Activated CD8-positive, alpha-beta memory T cell treated with anti-CD3 and anti-CD28 coated beads, Interleukin-2, amount 10 ng/mL, durations not matched to agents 7 days and 5 days (primary cell): Measurements from ENCODE around the gene IL12RB2. TPM values are rescaled to one million over a fixed set of nuclear protein-coding genes. Genes with fewer than 3 reads are reported as not detected.
A peak's percentile ranks its signal among the peaks of the same experiment; 100 is the strongest.
"Not testable (repeated sequence)": the region's sequence is repeated elsewhere in the genome, so short reads cannot be mapped to it uniquely, and the experiment has no call there.

Experiments
- ATAC-seq: fragments of 150-1000 bp; cut with Tn5 transposase; one replicate; pipeline ENCODE4 v1.10.0; 2021; ENCODE audit warnings: moderate library complexity
- CTCF ChIA-PET: fragments of 350-600 bp; sonication (Branson Sonifier 250); formaldehyde crosslinking; loops from one replicate; lab custom pipeline; 2021; ENCODE audit warnings: antibody characterized with exemption; lab: Charles Lee
- DNase-seq: peaks from one replicate; pipeline ENCODE4 v3.0.0-alpha.2; 2020
- H3K27ac Mint-ChIP-seq: one replicate; pipeline ENCODE4 v1.8.0; 2021; ENCODE audit warnings: mild to moderate bottlenecking, mixed read lengths
- H3K27me3 Mint-ChIP-seq: one replicate; pipeline ENCODE4 v1.8.0; 2021; ENCODE audit warnings: mixed read lengths
- H3K36me3 Mint-ChIP-seq: one replicate; pipeline ENCODE4 v1.8.0; 2021; ENCODE audit warnings: mild to moderate bottlenecking, mixed read lengths
- H3K4me1 Mint-ChIP-seq: one replicate; pipeline ENCODE4 v1.8.0; 2021; ENCODE audit warnings: mixed read lengths
- H3K4me3 Mint-ChIP-seq: one replicate; pipeline ENCODE4 v1.8.0; 2021; ENCODE audit warnings: mild to moderate bottlenecking, moderate library complexity, mixed read lengths
- H3K9me3 Mint-ChIP-seq: one replicate; pipeline ENCODE4 v1.8.0; 2022; ENCODE audit warnings: low read depth, mixed read lengths
- total RNA-seq, 2 experiments: library from RNA; stranded (reverse); gene quantifications; one replicate each; pipeline ENCODE4 v1.2.3, GENCODE V29; 2021

The IL12RB2 gene
- total RNA-seq, 2 experiments from 2014 or later, result 23.8 to 54.0 TPM

GRCh38 chr1:67417733-67418132, 110.1 kb downstream of the IL12RB2 start:
- H3K4me1 Mint-ChIP-seq, result peaks cover 55% of the 10 kb centered on the region
- not testable (repeated sequence) for H3K27me3 Mint-ChIP-seq, DNase-seq, H3K27ac Mint-ChIP-seq, H3K9me3 Mint-ChIP-seq, H3K4me3 Mint-ChIP-seq, ATAC-seq
- peaks cover 83% of the 10 kb centered on the region for H3K36me3 Mint-ChIP-seq
- CTCF ChIA-PET, result interaction anchor here (1.2 to 4.5 kb wide), 2 partner anchors 11 to 203 kb away, joined by 5 to 14 read pairs; no protein-coding TSS in a partner anchor

DNA sequence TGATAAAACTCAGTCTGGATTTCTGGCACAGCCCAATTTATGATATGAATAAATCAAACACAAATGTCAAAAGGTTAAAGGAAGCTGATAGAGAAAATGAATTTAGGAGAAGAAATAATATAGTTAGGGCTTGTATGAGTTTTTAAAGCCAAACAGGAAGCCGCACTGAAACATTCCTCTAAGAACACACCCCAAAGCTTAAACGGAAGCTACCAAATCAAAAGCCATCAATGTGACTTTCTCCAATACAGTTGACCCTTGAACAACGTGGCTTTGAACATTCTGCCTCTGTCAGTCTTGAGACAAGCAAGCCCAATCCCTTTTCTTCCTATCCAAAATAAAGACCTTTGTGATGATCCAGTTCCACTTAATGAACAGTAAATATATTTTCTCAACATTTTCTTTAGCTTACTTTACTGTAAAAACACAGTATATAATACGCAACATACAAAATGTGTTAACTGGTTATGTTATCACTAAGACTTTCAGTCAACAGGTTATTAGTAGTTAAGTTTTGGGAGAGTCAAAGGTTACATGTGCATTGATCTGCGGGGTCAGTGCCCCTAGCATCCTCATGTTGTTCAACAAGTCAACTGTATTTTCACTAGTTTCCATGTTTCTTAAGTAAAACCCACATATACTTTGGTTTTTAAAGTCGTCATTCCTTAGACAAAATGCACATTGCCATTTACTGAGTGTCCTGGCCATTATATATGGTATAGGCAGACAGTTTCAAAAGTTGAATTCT, 111.3 kb downstream of the IL12RB2 start:
- peaks cover 62% of the 10 kb centered on the region for H3K4me1 Mint-ChIP-seq
- H3K9me3 Mint-ChIP-seq, result no peaks in the 10 kb centered on the region
- no peak overlapping the region for H3K4me3 Mint-ChIP-seq
- DNase-seq, result no peak
- ATAC-seq, result peak; percentile 43
- no peaks in the 10 kb centered on the region for H3K27me3 Mint-ChIP-seq
- H3K36me3 Mint-ChIP-seq, result peaks cover 83% of the 10 kb centered on the region
- H3K27ac Mint-ChIP-seq, result peak overlapping the region; percentile 75
- CTCF ChIA-PET, result interaction anchor here (1.2 to 4.5 kb wide), 3 partner anchors 10 to 205 kb away, joined by 4 to 14 read pairs (median 5); no protein-coding TSS in a partner anchor

- no peak overlapping the region for H3K4me3 Mint-ChIP-seq
- peaks cover 64% of the 10 kb centered on the region for H3K4me1 Mint-ChIP-seq
- peak overlapping the region; percentile 8 for H3K27ac Mint-ChIP-seq
- DNase-seq, result no peak
- H3K36me3 Mint-ChIP-seq, result peaks cover 83% of the 10 kb centered on the region
- CTCF ChIA-PET, result no interaction called here
- H3K9me3 Mint-ChIP-seq, result no peaks in the 10 kb centered on the region
- H3K27me3 Mint-ChIP-seq, result no peaks in the 10 kb centered on the region
- ATAC-seq, result no peak
Observed at GRCh38 chr1:67420835-67421492, 113.3 kb downstream of the IL12RB2 start.

GRCh38 chr1:67427465-67427864, 119.8 kb downstream of the IL12RB2 start:
- Mint-ChIP-seq H3K27me3 (no peaks in the 10 kb centered on the region), H3K9me3 (no peaks in the 10 kb centered on the region), H3K4me1 (peaks cover 54% of the 10 kb centered on the region), H3K36me3 (peaks cover 66% of the 10 kb centered on the region), H3K27ac (peak overlapping the region; percentile 93), H3K4me3 (peak overlapping the region; percentile 87)
- no peak for ATAC-seq
- DNase-seq, result no peak
- CTCF ChIA-PET, result interaction anchor here (0.8 to 2.3 kb wide), 4 partner anchors 9 to 216 kb away, joined by 3 to 14 read pairs (median 6); no protein-coding TSS in a partner anchor

- DNase-seq (no peak), ATAC-seq (no peak)
- Mint-ChIP-seq H3K9me3 (no peaks in the 10 kb centered on the region), H3K27me3 (no peaks in the 10 kb centered on the region), H3K4me3 (peak overlapping the region; percentile 87), H3K27ac (peak overlapping the region; percentile 93), H3K4me1 (peaks cover 52% of the 10 kb centered on the region), H3K36me3 (peaks cover 62% of the 10 kb centered on the region)
- CTCF ChIA-PET, result interaction anchor here (1.3 to 5.4 kb wide), 5 partner anchors 10 to 504 kb away, joined by 3 to 23 read pairs (median 7); partner anchors contain the start of gene DNAI4
Observed at GRCh38 chr1:67427947-67428346, 120.3 kb downstream of the IL12RB2 start.

GRCh38 chr1:67429011-67429527, 121.4 kb downstream of the IL12RB2 start:
- H3K27ac Mint-ChIP-seq, result peak overlapping the region; percentile 93
- peak; percentile 61 for DNase-seq
- CTCF ChIA-PET, result interaction anchor here (0.6 to 5.4 kb wide), 17 partner anchors 11 to 505 kb away, joined by 3 to 23 read pairs (median 3); partner anchors contain the start of gene DNAI4
- H3K4me1 Mint-ChIP-seq, result peaks cover 52% of the 10 kb centered on the region
- no peaks in the 10 kb centered on the region for H3K9me3 Mint-ChIP-seq
- peak overlapping the region; percentile 87 for H3K4me3 Mint-ChIP-seq
- ATAC-seq, result no peak
- peaks cover 53% of the 10 kb centered on the region for H3K36me3 Mint-ChIP-seq
- H3K27me3 Mint-ChIP-seq, result no peaks in the 10 kb centered on the region

GRCh38 chr1:67429528-67430357, 122.1 kb downstream of the IL12RB2 start:
- ATAC-seq (peak; percentile 8), DNase-seq (peak; percentile 56)
- peak overlapping the region; percentile 87 for H3K4me3 Mint-ChIP-seq
- no peaks in the 10 kb centered on the region for H3K9me3 Mint-ChIP-seq
- H3K27me3 Mint-ChIP-seq, result no peaks in the 10 kb centered on the region
- peak overlapping the region; percentile 93 for H3K27ac Mint-ChIP-seq
- H3K36me3 Mint-ChIP-seq, result peaks cover 47% of the 10 kb centered on the region
- H3K4me1 Mint-ChIP-seq, result peaks cover 50% of the 10 kb centered on the region
- CTCF ChIA-PET, result interaction anchor here (0.6 to 5.4 kb wide), 14 partner anchors 12 to 434 kb away, joined by 3 to 23 read pairs (median 4); no protein-coding TSS in a partner anchor

- peaks cover 39% of the 10 kb centered on the region for H3K36me3 Mint-ChIP-seq
- peaks cover 43% of the 10 kb centered on the region for H3K4me1 Mint-ChIP-seq
- CTCF ChIA-PET, result interaction anchor here (1.4 to 5.4 kb wide), 4 partner anchors 22 to 218 kb away, joined by 3 to 23 read pairs (median 6); no protein-coding TSS in a partner anchor
- ATAC-seq (peak; percentile 85), DNase-seq (peak; percentile 98)
- peak within 1 kb of the TSS; percentile 93 for H3K27ac Mint-ChIP-seq
- H3K4me3 Mint-ChIP-seq, result peak within 1 kb of the TSS; percentile 87
- no peaks in the 10 kb centered on the region for H3K9me3 Mint-ChIP-seq
- no peaks in the 10 kb centered on the region for H3K27me3 Mint-ChIP-seq
Observed at GRCh38 chr1:67430358-67431155, 122.9 kb downstream of the IL12RB2 start, which contains the start of gene SERBP1. SERBP1 (minus strand) TSS chr1:67430402; CDS start chr1:67430300, 102 bp downstream.

DNA sequence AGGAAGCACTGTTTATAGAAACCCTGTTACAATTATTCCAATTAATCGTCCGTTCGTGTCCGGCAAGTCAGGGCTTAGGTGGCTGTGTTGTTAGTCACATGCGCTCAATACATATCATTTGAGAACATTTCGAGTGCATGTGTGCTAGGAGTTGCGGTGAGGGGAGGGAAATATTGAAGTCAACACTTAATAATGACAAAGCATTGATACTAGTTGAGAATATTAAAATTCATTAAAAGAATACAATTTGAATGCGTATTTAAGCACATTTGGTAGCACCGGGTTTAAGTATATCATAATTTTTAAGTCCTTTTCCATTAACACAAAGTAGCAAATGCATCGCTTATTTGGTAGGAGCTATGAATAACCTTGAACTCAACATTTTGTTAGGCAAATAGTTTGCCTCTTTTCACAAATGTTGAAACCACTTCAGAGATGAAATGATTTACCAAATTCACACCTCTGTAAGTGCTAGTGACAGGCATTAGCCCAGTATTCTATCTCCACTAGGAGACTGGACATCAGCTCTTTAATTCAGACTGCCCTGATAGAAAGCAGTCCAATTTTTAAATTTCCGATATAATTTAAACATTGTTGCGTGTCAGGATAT, 123.6 kb downstream of the IL12RB2 start:
- Mint-ChIP-seq H3K9me3 (no peaks in the 10 kb centered on the region), H3K36me3 (peaks cover 32% of the 10 kb centered on the region), H3K4me3 (peak overlapping the region; percentile 87), H3K27me3 (no peaks in the 10 kb centered on the region), H3K27ac (peak overlapping the region; percentile 93), H3K4me1 (peaks cover 36% of the 10 kb centered on the region)
- CTCF ChIA-PET, result interaction anchor here (0.8 to 5.4 kb wide), 4 partner anchors 65 to 217 kb away, joined by 3 to 23 read pairs (median 3); no protein-coding TSS in a partner anchor
- DNase-seq, result no peak
- no peak for ATAC-seq

- ATAC-seq, result no peak
- H3K4me1 Mint-ChIP-seq, result peaks cover 33% of the 10 kb centered on the region
- CTCF ChIA-PET, result interaction anchor here (0.8 to 5.4 kb wide), 7 partner anchors 10 to 218 kb away, joined by 3 to 23 read pairs (median 3); no protein-coding TSS in a partner anchor
- peak overlapping the region; percentile 40 for H3K4me3 Mint-ChIP-seq
- peaks cover 29% of the 10 kb centered on the region for H3K36me3 Mint-ChIP-seq
- H3K27me3 Mint-ChIP-seq, result no peaks in the 10 kb centered on the region
- peak overlapping the region; percentile 93 for H3K27ac Mint-ChIP-seq
- DNase-seq, result no peak
- H3K9me3 Mint-ChIP-seq, result no peaks in the 10 kb centered on the region
Observed at GRCh38 chr1:67431869-67432578, 124.4 kb downstream of the IL12RB2 start.

DNA sequence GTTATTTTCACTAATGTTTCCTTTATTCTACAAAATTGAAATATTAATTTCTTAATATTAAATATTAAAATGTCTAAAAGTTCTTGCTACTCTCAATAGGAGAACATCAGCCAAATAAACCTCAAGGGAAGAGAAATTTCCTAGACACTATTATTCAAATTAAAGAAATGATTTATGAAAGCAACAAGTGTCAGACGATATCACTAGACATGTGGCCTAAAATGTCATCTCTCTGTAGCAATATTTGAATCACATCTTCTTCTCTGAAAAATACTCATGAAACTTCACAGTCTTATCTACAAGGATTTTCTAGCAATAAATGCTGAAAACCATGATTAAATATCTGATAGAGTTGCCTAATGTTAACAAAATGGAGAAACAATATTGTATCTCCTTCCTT, 125.1 kb downstream of the IL12RB2 start:
- no peak overlapping the region for H3K4me3 Mint-ChIP-seq
- no peak overlapping the region for H3K27ac Mint-ChIP-seq

More for the DNA sequence above, 125.1 kb downstream of the IL12RB2 start:
- peaks cover 26% of the 10 kb centered on the region for H3K4me1 Mint-ChIP-seq
- no peaks in the 10 kb centered on the region for H3K27me3 Mint-ChIP-seq
- DNase-seq (no peak), ATAC-seq (no peak)
- H3K9me3 Mint-ChIP-seq, result no peaks in the 10 kb centered on the region
- CTCF ChIA-PET, result interaction anchor here (0.9 to 5.4 kb wide), 4 partner anchors 9 to 68 kb away, joined by 3 to 23 read pairs (median 4); no protein-coding TSS in a partner anchor
- peaks cover 22% of the 10 kb centered on the region for H3K36me3 Mint-ChIP-seq
